ENCODE data around the gene CASR.
"Not testable (repeated sequence)": the region's sequence is repeated elsewhere in the genome, so short reads cannot be mapped to it uniquely, and the experiment has no call there.

The CASR gene

DNA sequence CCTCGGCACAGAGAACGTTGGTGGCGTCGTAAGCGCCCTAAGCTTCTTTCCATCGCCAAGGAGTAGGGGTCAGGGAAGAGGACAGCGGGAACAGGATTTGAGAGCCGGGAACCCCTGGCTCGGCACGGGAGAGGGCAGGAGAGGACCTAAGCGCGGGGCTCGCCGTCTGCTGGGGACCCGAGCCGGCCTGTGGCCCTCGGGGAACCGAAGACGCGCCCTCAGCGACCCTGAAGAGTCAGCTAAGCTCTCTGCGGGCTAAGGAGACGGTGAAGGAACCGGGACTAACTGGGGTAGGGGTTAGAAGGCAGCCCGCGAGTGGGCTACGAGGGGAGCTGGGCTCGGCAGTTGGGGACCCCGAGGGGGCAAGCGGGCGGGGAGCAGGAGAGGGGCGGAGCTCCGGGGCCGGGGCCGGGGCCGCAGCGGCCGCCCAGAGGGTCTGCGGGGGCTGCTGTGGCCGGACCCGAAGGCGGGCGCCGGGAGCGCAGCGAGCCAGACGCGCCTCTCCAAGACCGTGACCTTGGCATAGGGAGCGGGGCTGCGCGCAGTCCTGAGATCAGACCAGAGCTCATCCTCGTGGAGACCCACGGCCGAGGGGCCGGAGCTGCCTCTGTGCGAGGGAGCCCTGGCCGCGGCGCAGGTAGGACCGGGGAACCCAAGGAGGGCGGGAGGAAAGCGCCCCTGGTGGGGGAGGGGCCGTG lies 574 bp downstream of the CASR start:
- H3K4me3 ChIP-seq (ENCODE audit: low read length) = no peak overlapping the region
- H3K4me1 ChIP-seq (ENCODE audit: control insufficient read depth, insufficient read depth, low read length) = no peaks in the 10 kb centered on the region
- no peaks in the 10 kb centered on the region for H3K36me3 ChIP-seq (ENCODE audit: insufficient read depth, low read length)
- peaks cover 57% of the 10 kb centered on the region for H3K27me3 ChIP-seq (ENCODE audit: control insufficient read depth, insufficient read depth, low read length)
- H3K4me2 ChIP-seq (ENCODE audit: low read length) = no peak overlapping the region
- H3K9me3 ChIP-seq (replicated peaks; ENCODE audit: low read length) = no peaks in the 10 kb centered on the region
- H3K9ac ChIP-seq (ENCODE audit: low read depth, low read length) = no peak overlapping the region

DNA sequence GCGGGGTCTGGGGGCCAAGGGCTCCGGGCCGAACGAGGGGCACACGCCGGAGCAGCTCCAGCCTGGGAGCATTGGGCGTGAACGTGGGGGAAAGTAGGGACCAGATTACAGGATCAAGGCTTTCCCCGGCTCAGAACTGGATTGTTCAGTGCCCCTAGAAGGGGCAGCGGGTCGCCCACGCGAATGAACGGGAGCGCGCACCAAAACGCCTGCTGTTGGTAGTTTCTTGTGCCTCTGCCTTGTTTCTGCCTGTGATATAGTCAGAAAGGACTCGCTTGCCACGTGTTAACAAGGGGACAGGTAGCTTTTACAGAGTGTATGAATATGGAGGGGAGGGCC lies 1.1 kb downstream of the CASR start:
- Histone ChIP-seq H3K4me3 (ENCODE audit: low read length) (no peak overlapping the region), H3K4me1 (ENCODE audit: control insufficient read depth, insufficient read depth, low read length) (no peaks in the 10 kb centered on the region), H3K4me2 (ENCODE audit: low read length) (no peak overlapping the region), H3K9me3 (replicated peaks; ENCODE audit: low read length) (no peaks in the 10 kb centered on the region), H3K27me3 (ENCODE audit: control insufficient read depth, insufficient read depth, low read length) (peaks cover 57% of the 10 kb centered on the region), H3K9ac (ENCODE audit: low read depth, low read length) (no peak overlapping the region), H3K36me3 (ENCODE audit: insufficient read depth, low read length) (no peaks in the 10 kb centered on the region)

DNA sequence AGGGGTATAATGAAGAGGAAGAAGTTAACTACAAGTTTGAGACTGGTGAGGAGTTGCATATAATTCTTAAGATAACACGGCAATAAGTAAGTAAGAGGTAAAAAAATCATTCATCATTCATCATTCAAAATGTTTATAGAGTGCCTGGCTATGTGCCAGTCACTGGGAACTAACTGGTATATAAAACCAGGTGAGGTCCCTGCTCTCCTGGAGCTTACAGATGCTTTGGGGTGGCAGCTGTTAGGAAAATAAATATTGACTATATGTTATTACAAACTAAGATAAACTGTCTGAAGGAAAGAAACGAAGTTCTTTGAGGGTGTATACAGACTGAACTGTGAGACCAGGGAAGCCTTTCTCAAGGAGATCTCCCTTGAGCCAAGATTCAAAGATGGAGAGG lies 2.9 kb downstream of the CASR start:
- Histone ChIP-seq H3K4me1 (ENCODE audit: control insufficient read depth, insufficient read depth, low read length) (no peaks in the 10 kb centered on the region), H3K27me3 (ENCODE audit: control insufficient read depth, insufficient read depth, low read length) (peaks cover 57% of the 10 kb centered on the region), H3K4me3 (ENCODE audit: low read length) (no peak overlapping the region), H3K9ac (ENCODE audit: low read depth, low read length) (no peak overlapping the region), H3K9me3 (replicated peaks; ENCODE audit: low read length) (no peaks in the 10 kb centered on the region), H3K36me3 (ENCODE audit: insufficient read depth, low read length) (no peaks in the 10 kb centered on the region), H3K4me2 (ENCODE audit: low read length) (no peak overlapping the region)

DNA sequence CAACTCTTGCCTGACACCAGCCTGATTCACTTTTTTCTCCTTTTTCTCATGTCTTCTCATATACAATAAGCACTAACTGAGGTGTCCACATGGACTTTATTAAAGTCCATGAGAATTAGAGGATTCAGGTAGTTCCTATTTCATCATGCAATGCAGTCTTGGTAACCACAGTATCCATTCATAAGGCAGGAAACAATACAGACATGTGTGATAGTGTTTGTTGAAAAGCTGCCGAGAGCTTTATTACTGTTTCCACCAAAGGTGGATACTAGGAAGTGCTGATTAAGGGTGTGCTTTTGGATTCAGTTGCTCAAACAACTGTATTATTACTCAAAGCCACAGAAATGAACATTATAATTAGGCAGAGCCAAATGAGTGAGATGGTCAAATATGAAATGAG lies 5.3 kb downstream of the CASR start:
- H3K36me3 ChIP-seq (ENCODE audit: insufficient read depth, low read length) = no peaks in the 10 kb centered on the region
- no peak overlapping the region for H3K4me3 ChIP-seq (ENCODE audit: low read length)
- no peak overlapping the region for H3K4me2 ChIP-seq (ENCODE audit: low read length)
- H3K4me1 ChIP-seq (ENCODE audit: control insufficient read depth, insufficient read depth, low read length) = no peaks in the 10 kb centered on the region
- no peak overlapping the region for H3K9ac ChIP-seq (ENCODE audit: low read depth, low read length)
- no peaks in the 10 kb centered on the region for H3K9me3 ChIP-seq (replicated peaks; ENCODE audit: low read length)
- peaks cover 37% of the 10 kb centered on the region for H3K27me3 ChIP-seq (ENCODE audit: control insufficient read depth, insufficient read depth, low read length)

DNA sequence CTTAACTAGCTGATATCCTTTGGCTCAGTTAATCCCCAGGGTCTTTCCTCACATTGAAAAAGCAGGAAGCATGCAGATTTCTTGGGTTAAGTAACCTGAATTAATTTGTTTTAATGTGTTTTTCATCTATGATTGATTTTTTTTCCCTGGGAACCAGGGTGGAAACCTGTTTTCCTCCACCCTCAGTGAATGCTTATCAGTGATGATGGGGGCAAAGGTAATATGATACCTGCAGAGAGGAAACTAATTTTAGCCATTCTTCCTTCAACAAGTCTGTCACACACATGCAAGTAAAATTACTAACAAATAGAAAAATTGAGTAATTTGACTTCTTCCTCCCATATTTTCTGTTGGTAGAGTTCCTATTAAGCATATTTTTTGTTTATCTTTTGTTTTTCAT lies 5.9 kb downstream of the CASR start:
- peaks cover 33% of the 10 kb centered on the region for H3K27me3 ChIP-seq (ENCODE audit: control insufficient read depth, insufficient read depth, low read length)
- no peak overlapping the region for H3K4me2 ChIP-seq (ENCODE audit: low read length)
- no peak overlapping the region for H3K4me3 ChIP-seq (ENCODE audit: low read length)
- H3K9ac ChIP-seq (ENCODE audit: low read depth, low read length) = no peak overlapping the region
- H3K4me1 ChIP-seq (ENCODE audit: control insufficient read depth, insufficient read depth, low read length) = no peaks in the 10 kb centered on the region
- H3K36me3 ChIP-seq (ENCODE audit: insufficient read depth, low read length) = no peaks in the 10 kb centered on the region
- no peaks in the 10 kb centered on the region for H3K9me3 ChIP-seq (replicated peaks; ENCODE audit: low read length)

DNA sequence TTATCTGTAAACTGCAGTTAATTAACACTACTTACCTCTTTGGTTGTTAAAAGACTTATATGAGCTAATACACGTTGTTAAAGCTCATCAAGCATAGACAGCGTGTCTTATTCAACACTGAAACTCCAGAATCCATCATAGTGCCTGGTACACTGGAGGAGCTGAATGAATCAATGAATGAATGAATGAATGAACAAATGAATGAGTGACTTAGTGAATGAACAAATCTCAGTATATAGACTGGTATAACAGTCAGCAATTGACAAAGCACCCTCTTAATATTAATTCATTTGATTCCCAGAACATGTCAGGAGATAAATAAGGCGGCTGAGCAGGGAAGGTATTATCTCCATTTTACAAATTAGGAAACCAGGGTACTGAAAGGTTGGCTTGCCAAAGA lies 7.1 kb downstream of the CASR start:
- no peak overlapping the region for H3K4me2 ChIP-seq (ENCODE audit: low read length)
- no peaks in the 10 kb centered on the region for H3K9me3 ChIP-seq (replicated peaks; ENCODE audit: low read length)
- no peak overlapping the region for H3K9ac ChIP-seq (ENCODE audit: low read depth, low read length)
- no peaks in the 10 kb centered on the region for H3K36me3 ChIP-seq (ENCODE audit: insufficient read depth, low read length)
- H3K4me3 ChIP-seq (ENCODE audit: low read length) = no peak overlapping the region
- no peaks in the 10 kb centered on the region for H3K4me1 ChIP-seq (ENCODE audit: control insufficient read depth, insufficient read depth, low read length)
- H3K27me3 ChIP-seq (ENCODE audit: control insufficient read depth, insufficient read depth, low read length) = peaks cover 22% of the 10 kb centered on the region

DNA sequence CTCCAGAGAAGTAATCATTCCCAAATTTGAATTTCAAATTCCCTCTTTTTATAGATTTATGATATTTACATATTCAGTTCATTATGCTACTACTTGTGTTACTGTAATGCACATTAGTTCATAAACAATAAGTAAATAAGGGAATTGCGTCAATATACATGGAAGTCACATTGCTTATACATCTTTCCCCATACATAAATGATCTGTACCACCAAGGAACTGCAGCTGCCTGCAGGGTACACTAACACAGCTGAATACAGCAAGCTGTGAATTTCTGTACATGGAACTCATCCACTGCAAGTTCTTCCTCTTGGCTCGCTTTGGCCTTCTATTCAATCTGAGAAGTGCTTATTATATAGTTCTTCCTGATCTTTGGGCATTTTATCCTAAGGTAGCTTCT lies 15.5 kb downstream of the CASR start:
- Histone ChIP-seq H3K4me1 (ENCODE audit: control insufficient read depth, insufficient read depth, low read length) (no peaks in the 10 kb centered on the region), H3K27me3 (ENCODE audit: control insufficient read depth, insufficient read depth, low read length) (peaks cover 3% of the 10 kb centered on the region), H3K4me3 (ENCODE audit: low read length) (no peak overlapping the region), H3K36me3 (ENCODE audit: insufficient read depth, low read length) (no peaks in the 10 kb centered on the region), H3K9ac (ENCODE audit: low read depth, low read length) (no peak overlapping the region), H3K9me3 (replicated peaks; ENCODE audit: low read length) (no peaks in the 10 kb centered on the region), H3K4me2 (ENCODE audit: low read length) (no peak overlapping the region)

DNA sequence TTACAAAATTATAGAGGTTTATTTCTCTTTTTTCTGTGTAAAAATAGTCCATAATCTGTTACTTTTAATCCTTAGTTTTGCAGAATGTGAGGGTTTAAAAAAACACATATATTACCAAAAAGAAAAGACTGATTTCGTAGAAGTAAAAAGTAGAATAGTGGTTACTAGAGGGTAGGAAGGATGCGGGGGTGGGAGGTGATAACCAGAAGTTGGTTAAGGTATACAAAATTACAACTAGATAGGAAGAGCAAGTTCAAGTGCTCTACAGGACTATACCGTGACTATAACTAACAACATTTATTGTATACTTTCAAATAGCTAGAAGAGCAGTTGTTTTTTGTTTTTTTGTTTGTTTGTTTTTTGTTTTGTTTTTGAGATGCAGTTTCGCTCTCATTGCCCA lies 16.1 kb downstream of the CASR start:
- no peaks in the 10 kb centered on the region for H3K9me3 ChIP-seq (replicated peaks; ENCODE audit: low read length)
- no peak overlapping the region for H3K9ac ChIP-seq (ENCODE audit: low read depth, low read length)
- H3K36me3 ChIP-seq (ENCODE audit: insufficient read depth, low read length) = no peaks in the 10 kb centered on the region
- H3K4me3 ChIP-seq (ENCODE audit: low read length) = no peak overlapping the region
- H3K4me1 ChIP-seq (ENCODE audit: control insufficient read depth, insufficient read depth, low read length) = no peaks in the 10 kb centered on the region
- H3K4me2 ChIP-seq (ENCODE audit: low read length) = no peak overlapping the region
- peaks cover 3% of the 10 kb centered on the region for H3K27me3 ChIP-seq (ENCODE audit: control insufficient read depth, insufficient read depth, low read length)

DNA sequence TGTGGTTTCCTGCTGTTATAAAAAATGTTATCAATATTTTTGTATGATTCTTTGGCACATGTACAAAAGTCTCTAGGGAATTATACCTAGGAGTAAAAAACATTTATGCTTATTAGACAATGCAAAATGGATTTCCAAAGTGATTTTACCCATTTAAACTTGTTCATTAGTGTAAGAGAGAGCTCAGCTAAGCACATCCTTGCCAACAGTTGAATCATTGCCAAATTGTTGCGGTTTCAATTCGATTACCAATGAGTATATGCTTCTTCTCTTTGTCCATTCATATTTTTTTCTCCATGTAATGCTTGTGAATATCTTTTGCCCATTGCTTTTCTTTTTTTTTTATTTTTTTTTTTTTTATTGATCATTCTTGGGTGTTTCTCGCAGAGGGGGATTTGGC lies 17.2 kb downstream of the CASR start:
- no peaks in the 10 kb centered on the region for H3K4me1 ChIP-seq (ENCODE audit: control insufficient read depth, insufficient read depth, low read length)
- H3K36me3 ChIP-seq (ENCODE audit: insufficient read depth, low read length) = no peaks in the 10 kb centered on the region
- no peak overlapping the region for H3K4me3 ChIP-seq (ENCODE audit: low read length)
- H3K9me3 ChIP-seq (replicated peaks; ENCODE audit: low read length) = no peaks in the 10 kb centered on the region
- no peak overlapping the region for H3K4me2 ChIP-seq (ENCODE audit: low read length)
- H3K9ac ChIP-seq (ENCODE audit: low read depth, low read length) = no peak overlapping the region
- H3K27me3 ChIP-seq (ENCODE audit: control insufficient read depth, insufficient read depth, low read length) = peaks cover 3% of the 10 kb centered on the region

DNA sequence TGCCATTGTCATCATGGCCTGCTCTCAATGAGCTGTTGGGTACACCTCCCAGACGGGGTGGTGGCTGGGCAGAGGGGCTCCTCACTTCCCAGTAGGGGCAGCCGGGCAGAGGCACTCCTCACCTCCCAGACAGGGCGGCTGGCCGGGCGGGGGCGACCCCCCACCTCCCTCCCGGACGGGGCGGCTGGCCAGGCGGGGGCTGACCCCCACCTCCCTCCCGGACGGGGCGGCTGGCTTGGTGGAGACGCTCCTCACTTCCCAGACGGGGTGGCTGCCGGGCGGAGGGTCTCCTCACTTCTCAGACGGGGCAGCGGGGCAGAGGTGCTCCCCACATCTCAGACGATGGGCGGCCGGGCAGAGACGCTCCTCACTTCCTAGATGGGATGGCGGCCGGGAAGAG lies 18.0 kb downstream of the CASR start:
- not testable (repeated sequence) for H3K4me2 ChIP-seq (ENCODE audit: low read length); H3K9ac ChIP-seq (ENCODE audit: low read depth, low read length); H3K36me3 ChIP-seq (ENCODE audit: insufficient read depth, low read length); H3K27me3 ChIP-seq (ENCODE audit: control insufficient read depth, insufficient read depth, low read length); H3K9me3 ChIP-seq (replicated peaks; ENCODE audit: low read length); H3K4me1 ChIP-seq (ENCODE audit: control insufficient read depth, insufficient read depth, low read length); H3K4me3 ChIP-seq (ENCODE audit: low read length)

DNA sequence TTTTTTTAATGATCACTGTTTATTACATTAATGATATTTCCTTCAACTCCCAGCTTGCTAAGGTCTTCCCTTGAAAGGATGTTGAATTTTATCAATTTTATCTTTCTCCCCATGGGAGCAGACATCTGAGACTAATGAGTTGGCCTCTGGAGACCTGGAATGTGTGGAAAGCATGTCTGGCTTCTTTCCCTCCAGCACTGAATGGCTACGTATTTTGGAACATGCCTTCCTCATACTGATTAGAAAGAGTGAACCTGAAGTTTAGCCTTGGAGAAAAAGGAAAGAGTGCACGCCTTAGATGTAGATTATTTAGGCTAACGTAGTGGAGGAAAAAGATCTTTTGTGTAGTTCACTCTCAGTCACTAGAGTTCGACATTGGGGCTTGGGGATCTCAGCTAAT lies 25.1 kb downstream of the CASR start:
- Histone ChIP-seq H3K27me3 (ENCODE audit: control insufficient read depth, insufficient read depth, low read length) (peaks cover 4% of the 10 kb centered on the region), H3K4me3 (ENCODE audit: low read length) (no peak overlapping the region), H3K4me1 (ENCODE audit: control insufficient read depth, insufficient read depth, low read length) (no peaks in the 10 kb centered on the region), H3K9ac (ENCODE audit: low read depth, low read length) (no peak overlapping the region), H3K4me2 (ENCODE audit: low read length) (no peak overlapping the region), H3K36me3 (ENCODE audit: insufficient read depth, low read length) (no peaks in the 10 kb centered on the region), H3K9me3 (replicated peaks; ENCODE audit: low read length) (no peaks in the 10 kb centered on the region)

DNA sequence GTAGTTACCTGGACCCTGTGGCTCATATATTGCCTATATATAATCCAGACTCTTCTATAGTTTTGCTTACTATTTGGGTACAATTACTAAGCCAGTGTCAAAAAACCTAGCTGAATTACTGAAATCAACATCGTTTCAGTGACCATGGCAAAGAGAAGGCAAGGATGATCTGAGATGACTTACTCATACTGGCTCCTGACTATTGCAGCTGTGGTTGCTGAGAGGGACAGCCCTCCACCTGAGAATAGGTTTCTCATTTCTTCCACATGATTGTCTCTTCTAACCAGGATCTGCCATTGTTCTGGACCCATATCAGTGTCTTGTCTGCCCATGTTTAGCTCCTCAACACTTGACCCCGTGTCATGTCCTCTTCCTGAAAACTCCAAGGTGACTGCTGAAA lies 30.2 kb downstream of the CASR start:
- Histone ChIP-seq H3K4me2 (ENCODE audit: low read length) (no peak overlapping the region), H3K9ac (ENCODE audit: low read depth, low read length) (no peak overlapping the region), H3K36me3 (ENCODE audit: insufficient read depth, low read length) (no peaks in the 10 kb centered on the region), H3K9me3 (replicated peaks; ENCODE audit: low read length) (no peaks in the 10 kb centered on the region), H3K4me3 (ENCODE audit: low read length) (no peak overlapping the region), H3K4me1 (ENCODE audit: control insufficient read depth, insufficient read depth, low read length) (no peaks in the 10 kb centered on the region), H3K27me3 (ENCODE audit: control insufficient read depth, insufficient read depth, low read length) (no peaks in the 10 kb centered on the region)
